SK-N-SH (cell line): ENCODE measurements around the gene TYR. TPM values are rescaled to one million over a fixed set of nuclear protein-coding genes. Genes with fewer than 3 reads are reported as not detected.

ENCODE experiments used
- CTCF ChIA-PET: fragments of 300-600, 350-600 bp; formaldehyde crosslinking; extraction: SDS; loops from one replicate; lab custom pipeline; 2021; lab: Yijun Ruan, JAX
- POLR2A ChIA-PET: fragments of 350-600 bp; sonication (Branson Sonifier 250); formaldehyde crosslinking; extraction: SDS; loops from one replicate; lab custom pipeline; 2020; ENCODE audit warnings: antibody characterized with exemption, inconsistent platforms; lab: Yijun Ruan, JAX
- DNase-seq: peaks from one replicate; pipeline ENCODE4 v3.0.0; 2012
- H2AFZ ChIP-seq: fragments of 200-600 bp; sonication (generic); 2 replicates; pipeline ENCODE4 v1.8.1; 2016; ENCODE audit warnings: antibody characterized with exemption, mild to moderate bottlenecking, low read depth
- H3F3A ChIP-seq: fragments of 200-600 bp; sonication (generic); replicated peaks from 2 replicates; pipeline ENCODE3; 2016; ENCODE audit warnings: antibody characterized with exemption, mild to moderate bottlenecking; ENCODE audit not compliant: insufficient read depth
- H3K27ac ChIP-seq, 2 experiments: fragments of 200-500 bp in 1 of 2; fragments of 200-600 bp in 1 of 2; sonication (Bioruptor generic) in 1 of 2; sonication (generic), shearing (Covaris generic) in 1 of 2; 2 replicates each; pipeline versions ENCODE4 v1.5.1 to v1.6.1; 2014 to 2016; ENCODE audit warnings: low read depth in 2 of 2, inconsistent platforms in 1 of 2, low read length in 1 of 2, mild to moderate bottlenecking in 1 of 2, mixed read lengths in 1 of 2
- H3K27me3 ChIP-seq: fragments of 200-600 bp; sonication (generic), shearing (Covaris generic); 2 replicates; pipeline ENCODE4 v1.6.1; 2016; ENCODE audit warnings: mixed run types; ENCODE audit not compliant: insufficient read depth
- H3K36me3 ChIP-seq, 2 experiments: fragments of 200-500 bp in 1 of 2; fragments of 200-600 bp in 1 of 2; sonication (Bioruptor generic) in 1 of 2; sonication (generic) in 1 of 2; replicated peaks in 1 of 2; 2 replicates each; pipeline versions ENCODE3 to v1.5.1; 2014 to 2016; ENCODE audit warnings: low read length in 1 of 2, mild to moderate bottlenecking in 1 of 2; ENCODE audit not compliant: insufficient read depth in 2 of 2, control insufficient read depth in 1 of 2
- H3K4me1 ChIP-seq, 2 experiments: fragments of 200-500 bp in 1 of 2; fragments of 200-600 bp in 1 of 2; sonication (Bioruptor generic) in 1 of 2; sonication (generic), shearing (Covaris generic) in 1 of 2; 2 replicates each; pipeline versions ENCODE4 v1.5.1 to v1.6.1; 2014 to 2016; ENCODE audit warnings: low read depth in 1 of 2, low read length in 1 of 2, mixed run types in 1 of 2; ENCODE audit not compliant: insufficient read depth in 2 of 2, control insufficient read depth in 1 of 2
- H3K4me2 ChIP-seq: fragments of 200-600 bp; sonication (generic), shearing (Covaris generic); 2 replicates; pipeline ENCODE4 v1.6.1; 2017; ENCODE audit warnings: mixed run types
- H3K4me3 ChIP-seq, 2 experiments: fragments of 200-500 bp in 1 of 2; fragments of 200-600 bp in 1 of 2; sonication (Bioruptor generic) in 1 of 2; sonication (generic), shearing (Covaris generic) in 1 of 2; 2 replicates each; pipeline versions ENCODE4 v1.5.1 to v1.8.1; 2014 to 2016; ENCODE audit warnings: low read depth in 2 of 2, inconsistent platforms in 1 of 2, low read length in 1 of 2, mild to moderate bottlenecking in 1 of 2, mixed read lengths in 1 of 2, moderate library complexity in 1 of 2
- H3K79me2 ChIP-seq: fragments of 200-600 bp; sonication (generic); 2 replicates; pipeline ENCODE4 v1.8.1; 2017; ENCODE audit warnings: mild to moderate bottlenecking; ENCODE audit not compliant: insufficient read depth
- H3K9ac ChIP-seq: fragments of 200-600 bp; sonication (generic); 2 replicates; pipeline ENCODE4 v1.6.1; 2017; ENCODE audit warnings: mixed run types
- H3K9me2 ChIP-seq: fragments of 200-600 bp; sonication (generic); 2 replicates; pipeline ENCODE4 v1.6.1; 2017; ENCODE audit warnings: mixed run types
- H3K9me3 ChIP-seq: fragments of 200-600 bp; sonication (generic); 2 replicates; pipeline ENCODE4 v1.6.1; 2017; ENCODE audit warnings: mixed run types, mild to moderate bottlenecking, moderate library complexity
- H4K20me1 ChIP-seq: fragments of 200-600 bp; sonication (generic); 2 replicates; pipeline ENCODE4 v1.6.1; 2017; ENCODE audit warnings: mild to moderate bottlenecking, mixed run types; ENCODE audit not compliant: insufficient read depth
- CHD2 ChIP-seq: fragments of 150-350 bp; IDR thresholded peaks from 2 replicates; pipeline ENCODE4 v1.6.1; 2018; ENCODE audit warnings: low read length; ENCODE audit not compliant: partially characterized antibody
- ELF1 ChIP-seq: IDR thresholded peaks from 2 replicates; pipeline ENCODE4 v1.4.0; 2012
- EP300 ChIP-seq, 2 experiments: IDR thresholded peaks; 2 replicates each; pipeline versions ENCODE4 v1.4.0 to v1.6.1; 2012; ENCODE audit warnings: borderline replicate concordance in 1 of 2, low read depth in 1 of 2, low read length in 1 of 2
- FOSL2 ChIP-seq: IDR thresholded peaks from 2 replicates; pipeline ENCODE4 v1.4.0; 2012; ENCODE audit warnings: low read depth, mild to moderate bottlenecking, moderate library complexity, borderline replicate concordance
- FOXJ3 ChIP-seq: sonication (generic); formaldehyde crosslinking; IDR thresholded peaks from 2 replicates; pipeline ENCODE4 v1.5.1; 2020; ENCODE audit warnings: mild to moderate bottlenecking, missing genetic modification reagents
- GABPA ChIP-seq: IDR thresholded peaks from 2 replicates; pipeline ENCODE4 v1.4.0; 2012; ENCODE audit warnings: low read depth, mild to moderate bottlenecking
- GATA2 ChIP-seq: sonication (generic); formaldehyde crosslinking; IDR thresholded peaks from 2 replicates; pipeline ENCODE4 v1.5.0; 2020; ENCODE audit warnings: mild to moderate bottlenecking, missing genetic modification reagents
- JUND ChIP-seq: IDR thresholded peaks from 2 replicates; pipeline ENCODE4 v1.4.0; 2012
- RAD21 ChIP-seq: IDR thresholded peaks from 2 replicates; pipeline ENCODE4 v1.6.1; 2012; ENCODE audit warnings: mild to moderate bottlenecking, low read length
- RCOR1 ChIP-seq: fragments of 150-350 bp; IDR thresholded peaks from 2 replicates; pipeline ENCODE4 v1.6.1; 2017; ENCODE audit warnings: antibody characterized with exemption, low read length
- RFX5 ChIP-seq: IDR thresholded peaks from 2 replicates; pipeline ENCODE4 v1.6.1; 2012; ENCODE audit warnings: mild to moderate bottlenecking, improper control_type of control experiment, low read length
- SIN3A ChIP-seq: IDR thresholded peaks from 2 replicates; pipeline ENCODE4 v1.6.1; 2012; ENCODE audit warnings: low read depth, mild to moderate bottlenecking, low read length, moderate library complexity, borderline replicate concordance
- TAF1 ChIP-seq: IDR thresholded peaks from 2 replicates; pipeline ENCODE4 v1.6.1; 2012; ENCODE audit warnings: low read depth, mild to moderate bottlenecking, low read length, moderate library complexity, borderline replicate concordance
- TCF12 ChIP-seq: IDR thresholded peaks from 2 replicates; pipeline ENCODE4 v1.4.0; 2012
- TEAD4 ChIP-seq: IDR thresholded peaks from 2 replicates; pipeline ENCODE4 v1.4.0; 2012; ENCODE audit warnings: mild to moderate bottlenecking, borderline replicate concordance; ENCODE audit not compliant: insufficient read depth
- YY1 ChIP-seq: IDR thresholded peaks from 2 replicates; pipeline ENCODE4 v1.4.0; 2012; ENCODE audit warnings: low read depth, mild to moderate bottlenecking
- WGBS: methylation state at CpG from one replicate; pipeline ENCODE4 v1.1.6; 2017; ENCODE audit warnings: low lambda C conversion rate; 5-methylcytosine and 5-hydroxymethylcytosine counted together
- polyA plus RNA-seq, 3 experiments: library from polyadenylated mRNA; depleted of rRNA; stranded (reverse); fragments of >200 nt; gene quantifications; 2 replicates each; pipeline ENCODE4 v1.2.3, GENCODE V29; 2012
- TF ChIP-seq, protein P1 (sequence below): IDR thresholded peaks from 2 replicates; pipeline ENCODE4 v1.6.1; 2012; ENCODE audit warnings: mild to moderate bottlenecking, low read depth, low read length, moderate library complexity
- TF ChIP-seq, protein P2 (sequence below): fragments of 150-350 bp; IDR thresholded peaks from 2 replicates; pipeline ENCODE4 v1.6.1; 2016; ENCODE audit warnings: mild to moderate bottlenecking, low read depth, low read length
- TF ChIP-seq, protein P3 (sequence below): IDR thresholded peaks from 2 replicates; pipeline ENCODE4 v1.4.0; 2012; ENCODE audit warnings: low read depth, borderline replicate concordance
- TF ChIP-seq, protein P4 (sequence below): IDR thresholded peaks from 2 replicates; pipeline ENCODE4 v1.4.0; 2012; ENCODE audit warnings: low read depth
- TF ChIP-seq, protein P5 (sequence below): IDR thresholded peaks from 2 replicates; pipeline ENCODE4; 2012

TYR gene
- polyA plus RNA-seq, 1 of the 3 experiments (the other 2 are of a cell fraction), result not detected

DNA sequence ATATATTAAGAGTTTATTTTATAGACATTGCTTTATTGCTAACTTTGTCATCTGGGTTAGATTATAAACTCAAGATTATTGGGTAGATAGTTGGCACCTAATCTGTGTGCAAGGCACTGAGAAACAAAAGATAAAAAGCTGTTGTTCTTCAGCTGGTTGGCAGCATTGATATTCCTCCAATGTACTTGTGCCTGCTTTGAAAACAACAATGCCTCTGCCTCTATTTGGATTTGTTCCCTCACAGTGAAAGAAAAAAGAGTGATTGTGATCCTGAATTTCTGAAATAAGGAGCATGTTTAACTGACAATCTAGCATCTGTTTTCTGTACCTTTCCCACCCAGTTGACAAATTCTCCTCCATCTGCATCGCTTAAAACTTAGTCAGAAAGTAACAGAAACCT lies 98.3 kb downstream of the TYR start:
- CTCF ChIA-PET, result no interaction called here
- H3K79me2 ChIP-seq, result no peaks in the 10 kb centered on the region
- no peak overlapping the region for H3K4me2 ChIP-seq
- H3F3A ChIP-seq, result no peaks in the 10 kb centered on the region
- no peaks in the 10 kb centered on the region for H3K4me1 ChIP-seq
- 21% methylated on average over 1 of the region's 1 CpG for WGBS
- no peak overlapping the region for H2AFZ ChIP-seq
- no peak overlapping the region for H3K27ac ChIP-seq
- no peak overlapping the region for H3K9ac ChIP-seq
- no peaks in the 10 kb centered on the region for H4K20me1 ChIP-seq
- no peak overlapping the region for H3K4me3 ChIP-seq
- DNase-seq, result no peak
- H3K9me3 ChIP-seq, result no peaks in the 10 kb centered on the region
- H3K9me2 ChIP-seq, result no peaks in the 10 kb centered on the region
- POLR2A ChIA-PET, result no interaction called here
- H3K27me3 ChIP-seq, result no peaks in the 10 kb centered on the region
- no peaks in the 10 kb centered on the region for H3K36me3 ChIP-seq
- no peak for TF ChIP-seq ELF1
- TF ChIP-seq, protein P1, sequence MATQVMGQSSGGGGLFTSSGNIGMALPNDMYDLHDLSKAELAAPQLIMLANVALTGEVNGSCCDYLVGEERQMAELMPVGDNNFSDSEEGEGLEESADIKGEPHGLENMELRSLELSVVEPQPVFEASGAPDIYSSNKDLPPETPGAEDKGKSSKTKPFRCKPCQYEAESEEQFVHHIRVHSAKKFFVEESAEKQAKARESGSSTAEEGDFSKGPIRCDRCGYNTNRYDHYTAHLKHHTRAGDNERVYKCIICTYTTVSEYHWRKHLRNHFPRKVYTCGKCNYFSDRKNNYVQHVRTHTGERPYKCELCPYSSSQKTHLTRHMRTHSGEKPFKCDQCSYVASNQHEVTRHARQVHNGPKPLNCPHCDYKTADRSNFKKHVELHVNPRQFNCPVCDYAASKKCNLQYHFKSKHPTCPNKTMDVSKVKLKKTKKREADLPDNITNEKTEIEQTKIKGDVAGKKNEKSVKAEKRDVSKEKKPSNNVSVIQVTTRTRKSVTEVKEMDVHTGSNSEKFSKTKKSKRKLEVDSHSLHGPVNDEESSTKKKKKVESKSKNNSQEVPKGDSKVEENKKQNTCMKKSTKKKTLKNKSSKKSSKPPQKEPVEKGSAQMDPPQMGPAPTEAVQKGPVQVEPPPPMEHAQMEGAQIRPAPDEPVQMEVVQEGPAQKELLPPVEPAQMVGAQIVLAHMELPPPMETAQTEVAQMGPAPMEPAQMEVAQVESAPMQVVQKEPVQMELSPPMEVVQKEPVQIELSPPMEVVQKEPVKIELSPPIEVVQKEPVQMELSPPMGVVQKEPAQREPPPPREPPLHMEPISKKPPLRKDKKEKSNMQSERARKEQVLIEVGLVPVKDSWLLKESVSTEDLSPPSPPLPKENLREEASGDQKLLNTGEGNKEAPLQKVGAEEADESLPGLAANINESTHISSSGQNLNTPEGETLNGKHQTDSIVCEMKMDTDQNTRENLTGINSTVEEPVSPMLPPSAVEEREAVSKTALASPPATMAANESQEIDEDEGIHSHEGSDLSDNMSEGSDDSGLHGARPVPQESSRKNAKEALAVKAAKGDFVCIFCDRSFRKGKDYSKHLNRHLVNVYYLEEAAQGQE, result no peak
- TF ChIP-seq JUND, result no peak
- TF ChIP-seq FOXJ3 (CRISPR knock-in tag), result no peak
- no peak for TF ChIP-seq FOSL2
- TF ChIP-seq EP300 (IDR thresholded peaks at IDR 0.05; ENCODE audit: borderline replicate concordance in 1 of 2, low read depth in 1 of 2, low read length in 1 of 2), result no peak
- TF ChIP-seq SIN3A, result no peak
- no peak for TF ChIP-seq GATA2 (CRISPR knock-in tag)
- TF ChIP-seq, protein P2, sequence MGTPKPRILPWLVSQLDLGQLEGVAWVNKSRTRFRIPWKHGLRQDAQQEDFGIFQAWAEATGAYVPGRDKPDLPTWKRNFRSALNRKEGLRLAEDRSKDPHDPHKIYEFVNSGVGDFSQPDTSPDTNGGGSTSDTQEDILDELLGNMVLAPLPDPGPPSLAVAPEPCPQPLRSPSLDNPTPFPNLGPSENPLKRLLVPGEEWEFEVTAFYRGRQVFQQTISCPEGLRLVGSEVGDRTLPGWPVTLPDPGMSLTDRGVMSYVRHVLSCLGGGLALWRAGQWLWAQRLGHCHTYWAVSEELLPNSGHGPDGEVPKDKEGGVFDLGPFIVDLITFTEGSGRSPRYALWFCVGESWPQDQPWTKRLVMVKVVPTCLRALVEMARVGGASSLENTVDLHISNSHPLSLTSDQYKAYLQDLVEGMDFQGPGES, result no peak
- TF ChIP-seq RCOR1, result no peak

DNA sequence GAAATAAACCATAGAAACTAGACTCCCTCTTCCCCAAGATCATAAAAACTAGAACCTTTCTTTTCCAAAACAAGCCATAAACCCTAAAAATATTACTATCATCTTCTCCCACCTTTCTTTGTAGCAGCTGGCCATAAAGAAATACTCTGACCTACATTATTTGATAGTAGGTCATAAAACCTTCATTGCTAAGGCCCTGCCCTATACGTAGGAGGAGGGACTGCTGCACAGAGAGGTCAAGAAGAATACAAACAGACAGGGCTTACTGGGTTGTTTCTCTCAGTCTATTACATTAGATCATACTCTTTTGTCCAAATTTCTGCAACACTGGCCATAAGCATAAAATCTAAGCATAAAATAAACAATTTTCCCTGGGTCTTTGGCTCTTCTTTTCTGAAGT lies 101.5 kb downstream of the TYR start:
- POLR2A ChIA-PET, result no interaction called here
- H3K9me3 ChIP-seq, result no peaks in the 10 kb centered on the region
- WGBS, result 25% methylated on average over 1 of the region's 1 CpG
- TF ChIP-seq TCF12 (no peak), GABPA (no peak), RFX5 (no peak), TEAD4 (no peak), TAF1 (no peak), GATA2 (CRISPR knock-in tag) (no peak), RAD21 (no peak), FOXJ3 (CRISPR knock-in tag) (no peak), JUND (no peak), CHD2 (no peak), YY1 (no peak)
- TF ChIP-seq, protein P3, sequence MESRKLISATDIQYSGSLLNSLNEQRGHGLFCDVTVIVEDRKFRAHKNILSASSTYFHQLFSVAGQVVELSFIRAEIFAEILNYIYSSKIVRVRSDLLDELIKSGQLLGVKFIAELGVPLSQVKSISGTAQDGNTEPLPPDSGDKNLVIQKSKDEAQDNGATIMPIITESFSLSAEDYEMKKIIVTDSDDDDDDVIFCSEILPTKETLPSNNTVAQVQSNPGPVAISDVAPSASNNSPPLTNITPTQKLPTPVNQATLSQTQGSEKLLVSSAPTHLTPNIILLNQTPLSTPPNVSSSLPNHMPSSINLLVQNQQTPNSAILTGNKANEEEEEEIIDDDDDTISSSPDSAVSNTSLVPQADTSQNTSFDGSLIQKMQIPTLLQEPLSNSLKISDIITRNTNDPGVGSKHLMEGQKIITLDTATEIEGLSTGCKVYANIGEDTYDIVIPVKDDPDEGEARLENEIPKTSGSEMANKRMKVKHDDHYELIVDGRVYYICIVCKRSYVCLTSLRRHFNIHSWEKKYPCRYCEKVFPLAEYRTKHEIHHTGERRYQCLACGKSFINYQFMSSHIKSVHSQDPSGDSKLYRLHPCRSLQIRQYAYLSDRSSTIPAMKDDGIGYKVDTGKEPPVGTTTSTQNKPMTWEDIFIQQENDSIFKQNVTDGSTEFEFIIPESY, result no peak
- TF ChIP-seq, protein P4, sequence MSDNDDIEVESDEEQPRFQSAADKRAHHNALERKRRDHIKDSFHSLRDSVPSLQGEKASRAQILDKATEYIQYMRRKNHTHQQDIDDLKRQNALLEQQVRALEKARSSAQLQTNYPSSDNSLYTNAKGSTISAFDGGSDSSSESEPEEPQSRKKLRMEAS, result no peak
- TF ChIP-seq, protein P5, sequence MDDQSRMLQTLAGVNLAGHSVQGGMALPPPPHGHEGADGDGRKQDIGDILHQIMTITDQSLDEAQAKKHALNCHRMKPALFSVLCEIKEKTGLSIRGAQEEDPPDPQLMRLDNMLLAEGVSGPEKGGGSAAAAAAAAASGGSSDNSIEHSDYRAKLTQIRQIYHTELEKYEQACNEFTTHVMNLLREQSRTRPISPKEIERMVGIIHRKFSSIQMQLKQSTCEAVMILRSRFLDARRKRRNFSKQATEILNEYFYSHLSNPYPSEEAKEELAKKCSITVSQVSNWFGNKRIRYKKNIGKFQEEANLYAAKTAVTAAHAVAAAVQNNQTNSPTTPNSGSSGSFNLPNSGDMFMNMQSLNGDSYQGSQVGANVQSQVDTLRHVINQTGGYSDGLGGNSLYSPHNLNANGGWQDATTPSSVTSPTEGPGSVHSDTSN, result no peak

More for the DNA sequence above, 101.5 kb downstream of the TYR start:
- DNase-seq, result no peak
- H3K4me3 ChIP-seq, result no peak overlapping the region
- H3K4me1 ChIP-seq, result no peaks in the 10 kb centered on the region
- H3K36me3 ChIP-seq, result no peaks in the 10 kb centered on the region
- CTCF ChIA-PET, result no interaction called here
- H4K20me1 ChIP-seq, result no peaks in the 10 kb centered on the region
- H3K27ac ChIP-seq, result no peak overlapping the region
- no peaks in the 10 kb centered on the region for H3K27me3 ChIP-seq
- H3K9me2 ChIP-seq, result no peaks in the 10 kb centered on the region
- H3F3A ChIP-seq, result no peaks in the 10 kb centered on the region
- H2AFZ ChIP-seq, result no peak overlapping the region
- no peak overlapping the region for H3K9ac ChIP-seq
- no peak overlapping the region for H3K4me2 ChIP-seq
- no peaks in the 10 kb centered on the region for H3K79me2 ChIP-seq
